Measurements from ENCODE around the gene IL32.

DNA sequence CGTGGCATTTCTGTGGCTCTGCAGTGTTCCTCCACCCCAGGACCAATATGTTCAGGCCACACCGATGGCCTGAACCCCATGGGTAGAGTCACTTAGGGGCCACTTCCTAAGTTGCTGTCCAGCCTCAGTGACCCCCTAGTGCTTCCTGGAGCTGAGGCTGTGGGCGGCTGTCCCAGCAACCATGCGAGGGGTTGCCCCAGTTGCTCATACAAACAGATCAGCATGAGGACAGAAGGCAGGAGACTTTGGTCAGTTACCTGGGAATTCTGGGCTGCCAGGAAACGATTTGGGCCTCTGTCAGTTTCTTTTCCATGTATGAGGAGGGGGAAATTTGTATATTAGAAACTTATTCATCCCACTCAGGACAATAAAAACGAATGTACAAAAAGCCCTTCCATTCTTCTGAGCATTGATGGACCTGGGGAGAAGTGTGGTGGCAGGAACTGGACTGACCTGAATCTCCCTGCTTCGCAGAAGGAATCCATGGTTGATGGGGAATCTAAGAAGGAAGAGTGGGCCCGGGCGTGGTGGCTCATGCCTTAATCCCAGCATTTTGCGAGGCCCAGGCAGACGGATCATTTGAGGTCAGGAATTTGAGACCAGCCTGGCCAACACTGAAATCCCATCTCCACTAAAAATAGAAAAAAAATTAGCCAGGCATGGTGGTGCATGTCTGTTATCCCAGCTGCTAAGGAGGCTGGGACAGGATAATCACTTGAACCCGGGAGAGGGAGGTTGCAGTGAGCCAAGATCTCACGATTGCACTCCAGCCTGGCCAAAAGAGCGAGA, 4.9 kb upstream of the IL32 start:
- TF ChIP-seq CTCF (IDR thresholded peaks at IDR 0.05; ENCODE audit: poor library complexity) = no peak
- no peak for TF ChIP-seq EZH2 (IDR thresholded peaks at IDR 0.05; ENCODE audit: borderline replicate concordance)
- TF ChIP-seq EZH2phosphoT487 (IDR thresholded peaks at IDR 0.05; ENCODE audit: low read depth, severe bottlenecking, unreplicated experiment) = no peak

All from hepatocyte (in vitro differentiated cells).